ENCODE data around the gene AGXT2. TPM values are rescaled to one million over a fixed set of nuclear protein-coding genes. Genes with fewer than 3 reads are reported as not detected.

The AGXT2 gene
- 50.8 TPM for total RNA-seq

GRCh38 chr5:35047785-35048404 lies at the start of gene AGXT2:
AGXT2 (minus strand) TSS chr5:35047949; CDS start chr5:35047892, 57 bp downstream.
- DNase-seq (ENCODE audit: low spot score), result peak; percentile 62

GRCh38 chr5:35096932-35097331 lies 49.2 kb upstream of the AGXT2 start:
- DNase-seq (ENCODE audit: low spot score), result no peak
- no peak for ATAC-seq

More at GRCh38 chr5:35047785-35048404, at the start of gene AGXT2:
- ATAC-seq, result peak; percentile 84

- ATAC-seq (no peak), DNase-seq (ENCODE audit: low spot score) (no peak)
Observed at GRCh38 chr5:35096216-35096615, 48.5 kb upstream of the AGXT2 start.

GRCh38 chr5:35095366-35095765 lies 47.6 kb upstream of the AGXT2 start:
- DNase-seq (ENCODE audit: low spot score) (no peak), ATAC-seq (peak; percentile 77)

GRCh38 chr5:35094948-35095347 lies 47.2 kb upstream of the AGXT2 start:
- ATAC-seq (no peak), DNase-seq (ENCODE audit: low spot score) (no peak)

GRCh38 chr5:35092703-35093102 lies 45.0 kb upstream of the AGXT2 start:
- no peak for DNase-seq (ENCODE audit: low spot score)
- no peak for ATAC-seq

GRCh38 chr5:35091704-35092103 lies 44.0 kb upstream of the AGXT2 start:
- no peak for ATAC-seq
- DNase-seq (ENCODE audit: low spot score), result no peak

GRCh38 chr5:35089334-35090314 lies 41.9 kb upstream of the AGXT2 start:
- ATAC-seq (peak; percentile 90), DNase-seq (ENCODE audit: low spot score) (peak; percentile 70)

GRCh38 chr5:35087991-35088390 lies 40.2 kb upstream of the AGXT2 start:
- no peak for DNase-seq (ENCODE audit: low spot score)

GRCh38 chr5:35083150-35083549 lies 35.4 kb upstream of the AGXT2 start:
- peak; percentile 76 for DNase-seq (ENCODE audit: low spot score)
- peak; percentile 88 for ATAC-seq

More at GRCh38 chr5:35087991-35088390, 40.2 kb upstream of the AGXT2 start:
- peak; percentile 56 for ATAC-seq

GRCh38 chr5:35082530-35082929 lies 34.8 kb upstream of the AGXT2 start:
- ATAC-seq, result peak; percentile 49
- no peak for DNase-seq (ENCODE audit: low spot score)

GRCh38 chr5:35081134-35081533 lies 33.4 kb upstream of the AGXT2 start:
- DNase-seq (ENCODE audit: low spot score), result no peak
- no peak for ATAC-seq

- no peak for DNase-seq (ENCODE audit: low spot score)
- peak; percentile 62 for ATAC-seq
Observed at GRCh38 chr5:35073160-35073559, 25.4 kb upstream of the AGXT2 start.

- ATAC-seq, result peak; percentile 77
Observed at GRCh38 chr5:35069188-35069587, 21.4 kb upstream of the AGXT2 start.

GRCh38 chr5:35067985-35068384 lies 20.2 kb upstream of the AGXT2 start:
- no peak for ATAC-seq

More at GRCh38 chr5:35069188-35069587, 21.4 kb upstream of the AGXT2 start:
- DNase-seq (ENCODE audit: low spot score), result no peak

GRCh38 chr5:35066260-35066795 lies 18.6 kb upstream of the AGXT2 start:
- ATAC-seq, result no peak

More at GRCh38 chr5:35067985-35068384, 20.2 kb upstream of the AGXT2 start:
- no peak for DNase-seq (ENCODE audit: low spot score)

GRCh38 chr5:35063414-35063813 lies 15.7 kb upstream of the AGXT2 start:
- ATAC-seq (peak; percentile 89), DNase-seq (ENCODE audit: low spot score) (no peak)

More at GRCh38 chr5:35066260-35066795, 18.6 kb upstream of the AGXT2 start:
- DNase-seq (ENCODE audit: low spot score), result no peak

- ATAC-seq (peak; percentile 66), DNase-seq (ENCODE audit: low spot score) (no peak)
Observed at GRCh38 chr5:35061211-35061770, 13.5 kb upstream of the AGXT2 start.

GRCh38 chr5:35060236-35060635 lies 12.5 kb upstream of the AGXT2 start:
- no peak for DNase-seq (ENCODE audit: low spot score)
- no peak for ATAC-seq

- ATAC-seq (no peak), DNase-seq (ENCODE audit: low spot score) (no peak)
Observed at GRCh38 chr5:35059251-35059650, 11.5 kb upstream of the AGXT2 start.

GRCh38 chr5:35058374-35058788 lies 10.6 kb upstream of the AGXT2 start:
- ATAC-seq (no peak), DNase-seq (ENCODE audit: low spot score) (no peak)

All from left lobe of liver (tissue), 2 donors.